Uterus (tissue), 4 donors: ENCODE data around the gene HSD17B8. TPM values are rescaled to one million over a fixed set of nuclear protein-coding genes. Genes with fewer than 3 reads are reported as not detected.
A peak's percentile ranks its signal among the peaks of the same experiment; 100 is the strongest.

Experiments
- DNase-seq, 2 donors: peaks; one replicate each; pipeline ENCODE4 v3.0.0-alpha.2; 2019 to 2020
- H3K27ac ChIP-seq, 2 donors: fragments of 200-600 bp; sonication (generic); 1 replicate in 1 of 2; 2 replicates in 1 of 2; pipeline ENCODE4 v1.5.1; 2016 to 2018
- H3K27me3 ChIP-seq, 2 donors: fragments of 200-600 bp; sonication (generic); one replicate each; pipeline ENCODE4 v1.5.1; 2018 to 2019; ENCODE audit warnings: control low read depth in 1 of 2
- H3K36me3 ChIP-seq, 2 donors: fragments of 200-600 bp; sonication (generic); one replicate each; pipeline ENCODE4 v1.5.1; 2019; ENCODE audit warnings: control low read depth in 1 of 2
- H3K4me1 ChIP-seq, 2 donors: fragments of 200-600 bp; sonication (generic); one replicate each; pipeline ENCODE4 v1.5.1; 2018 to 2019; ENCODE audit warnings: control low read depth in 1 of 2
- H3K4me3 ChIP-seq, 2 donors: fragments of 200-600 bp; sonication (generic); 1 replicate in 1 of 2; 2 replicates in 1 of 2; pipeline ENCODE4 v1.5.1; 2018 to 2019; ENCODE audit warnings: mild to moderate bottlenecking in 1 of 2
- H3K9me3 ChIP-seq, 2 donors: fragments of 200-600 bp; sonication (generic); one replicate each; pipeline ENCODE4 v1.5.1; 2019; ENCODE audit warnings: control low read depth in 1 of 2
- POLR2A ChIP-seq, 2 donors: fragments of 450-650 bp; IDR thresholded peaks; one replicate each; pipeline ENCODE4 v1.6.1; 2016; ENCODE audit warnings: antibody characterized with exemption in 2 of 2, mild to moderate bottlenecking in 1 of 2, moderate library complexity in 1 of 2
- intact Hi-C: fragments of 100-400 bp; cut with DNase I; formaldehyde crosslinking; loops from one replicate; pipeline ENCODE4 v1.15.1; 2023; ENCODE audit warnings: low total_unique reads
- total RNA-seq, 4 donors: library from RNA; depleted of rRNA in 3 of 4; stranded (reverse); fragments of >200 nt in 3 of 4; gene quantifications; one replicate each; pipeline versions ENCODE4 v1.1.0 to v1.2.4, GENCODE V29; 2014 to 2023
- TF ChIP-seq, protein P1 (sequence below), 4 experiments: fragments of 200-600 bp in 2 of 4; fragments of 450-650 bp in 2 of 4; sonication (generic) in 2 of 4; IDR thresholded peaks; one replicate each; pipeline ENCODE4 v1.5.1; 2016 to 2019; ENCODE audit warnings: antibody characterized with exemption in 4 of 4, mild to moderate bottlenecking in 2 of 4, moderate library complexity in 1 of 4
- donor health status: DM: yes; HTN: yes; CAD: no.

The HSD17B8 gene
- total RNA-seq, 4 donors from 2014 or later: 2.6 to 11.3 (median 5.8) TPM; not detected in 1

DNA sequence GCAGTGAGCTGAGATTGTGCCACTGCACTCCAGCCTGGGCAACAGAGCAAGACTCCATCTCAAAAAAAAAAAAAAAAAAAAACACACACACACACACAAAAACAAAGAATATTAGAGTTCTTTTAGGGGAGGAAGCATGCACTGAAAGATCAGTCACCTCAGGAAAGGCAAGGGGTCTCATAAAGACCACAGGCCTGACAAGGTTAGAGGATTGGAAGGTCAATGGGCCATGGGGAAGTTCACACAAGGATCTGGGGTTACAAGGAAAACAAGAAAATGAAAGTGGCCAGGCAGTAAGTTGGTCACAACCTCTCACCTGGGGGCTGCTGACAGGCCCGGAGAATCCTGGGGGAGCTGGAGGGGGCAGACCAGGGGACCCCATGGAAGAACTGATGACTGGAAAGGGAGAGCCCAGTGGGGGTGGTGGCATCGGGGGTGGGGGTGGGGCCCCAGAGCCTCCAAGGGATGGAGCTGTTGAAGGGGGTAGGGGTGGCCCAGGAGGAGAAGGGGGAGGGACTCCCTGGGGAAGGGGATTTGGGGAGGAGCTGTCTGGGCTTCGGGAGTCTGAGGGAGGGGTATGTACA is 5.5 kb upstream of the HSD17B8 start:
- intact Hi-C loops: no loop called here
- H3K4me1 ChIP-seq: peaks cover 10% of the 10 kb centered on the region in 2 donors
- DNase-seq: no peak
- no peaks in the 10 kb centered on the region for H3K36me3 ChIP-seq
- H3K9me3 ChIP-seq: no peaks in the 10 kb centered on the region
- H3K27ac ChIP-seq: peak overlapping the region in 1 of 2 donors; percentile 96
- peak overlapping the region; percentile 72 to 89 for H3K4me3 ChIP-seq
- H3K27me3 ChIP-seq: no peaks in the 10 kb centered on the region
- TF ChIP-seq, protein P1, sequence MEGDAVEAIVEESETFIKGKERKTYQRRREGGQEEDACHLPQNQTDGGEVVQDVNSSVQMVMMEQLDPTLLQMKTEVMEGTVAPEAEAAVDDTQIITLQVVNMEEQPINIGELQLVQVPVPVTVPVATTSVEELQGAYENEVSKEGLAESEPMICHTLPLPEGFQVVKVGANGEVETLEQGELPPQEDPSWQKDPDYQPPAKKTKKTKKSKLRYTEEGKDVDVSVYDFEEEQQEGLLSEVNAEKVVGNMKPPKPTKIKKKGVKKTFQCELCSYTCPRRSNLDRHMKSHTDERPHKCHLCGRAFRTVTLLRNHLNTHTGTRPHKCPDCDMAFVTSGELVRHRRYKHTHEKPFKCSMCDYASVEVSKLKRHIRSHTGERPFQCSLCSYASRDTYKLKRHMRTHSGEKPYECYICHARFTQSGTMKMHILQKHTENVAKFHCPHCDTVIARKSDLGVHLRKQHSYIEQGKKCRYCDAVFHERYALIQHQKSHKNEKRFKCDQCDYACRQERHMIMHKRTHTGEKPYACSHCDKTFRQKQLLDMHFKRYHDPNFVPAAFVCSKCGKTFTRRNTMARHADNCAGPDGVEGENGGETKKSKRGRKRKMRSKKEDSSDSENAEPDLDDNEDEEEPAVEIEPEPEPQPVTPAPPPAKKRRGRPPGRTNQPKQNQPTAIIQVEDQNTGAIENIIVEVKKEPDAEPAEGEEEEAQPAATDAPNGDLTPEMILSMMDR (IDR thresholded peaks at IDR 0.05): no peak
- TF ChIP-seq POLR2A (IDR thresholded peaks at IDR 0.05): no peak

- Histone ChIP-seq H3K36me3 (no peaks in the 10 kb centered on the region), H3K27ac (peak overlapping the region; percentile 94 to 96), H3K27me3 (no peaks in the 10 kb centered on the region), H3K4me1 (peaks cover 10% of the 10 kb centered on the region in 2 donors), H3K9me3 (no peaks in the 10 kb centered on the region), H3K4me3 (peak overlapping the region; percentile 72 to 89)
- no peak for DNase-seq
- intact Hi-C loops: loop anchor here (10.0 kb wide), 1 partner anchor 95 kb away; the partner anchor contains the start of gene RGL2
- TF ChIP-seq, protein P1 (IDR thresholded peaks at IDR 0.05): no peak
- TF ChIP-seq POLR2A (IDR thresholded peaks at IDR 0.05): no peak
Observed at GRCh38 chr6:33199687-33200218, 4.7 kb upstream of the HSD17B8 start.

DNA sequence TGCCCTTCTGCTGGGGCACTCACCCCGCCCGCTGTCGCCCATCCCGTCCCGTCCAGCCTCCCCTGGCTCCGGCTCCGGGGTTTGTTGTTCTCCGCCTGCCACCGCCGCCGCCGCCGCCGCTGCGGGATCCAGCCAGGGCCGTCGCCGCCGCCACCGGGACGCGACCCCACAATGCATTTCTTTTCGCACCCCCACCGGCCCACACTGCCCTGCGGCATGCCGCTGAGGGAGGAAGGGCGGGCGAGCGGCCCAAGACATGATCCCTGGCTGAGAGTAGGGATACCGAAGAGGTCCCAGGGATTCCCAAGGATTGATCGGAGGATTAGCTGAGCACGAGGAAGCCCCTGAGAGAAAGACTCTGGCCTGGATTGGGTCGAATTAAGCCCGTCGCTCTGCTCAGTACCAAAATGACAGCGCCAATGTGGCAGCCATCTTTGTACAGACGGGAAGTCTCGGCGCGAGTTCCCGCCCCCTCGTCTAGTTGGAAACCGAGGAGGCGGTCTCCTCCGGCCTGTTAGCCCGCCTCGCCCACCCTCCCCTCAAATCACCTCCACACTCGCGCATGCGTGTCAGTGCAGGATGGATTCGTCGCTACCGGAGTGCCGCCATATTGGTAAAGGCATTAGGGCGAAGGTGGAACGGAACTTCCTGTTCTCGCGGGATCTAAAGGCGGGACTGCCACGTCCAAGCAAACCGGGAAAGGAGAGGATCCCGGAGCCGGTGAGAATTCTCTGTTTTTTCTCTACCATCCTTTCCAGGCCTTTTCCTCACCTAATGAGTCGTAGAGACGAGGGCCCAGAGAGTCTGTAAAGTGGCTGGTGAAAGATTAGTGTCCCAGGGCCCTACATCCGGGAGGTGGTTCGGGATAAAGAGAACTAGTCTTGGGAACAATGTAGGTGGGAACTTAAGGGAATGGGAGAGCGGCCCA is 4.0 kb upstream of the HSD17B8 start, which contains the start of the genes RXRB and SLC39A7:
TSS of gene RXRB (minus strand) at position 447 of the 928 bp plus-strand sequence. CDS start at position 258, 189 bp downstream.
TSS of gene SLC39A7 (plus strand) at position 649 of the 928 bp plus-strand sequence. CDS start 379 bp downstream, outside the sequence.
- TF ChIP-seq POLR2A (IDR thresholded peaks at IDR 0.05): peak; percentile 42 to 53
- TF ChIP-seq, protein P1 (IDR thresholded peaks at IDR 0.05): peak in 1 of 4 experiments; percentile 20
- Histone ChIP-seq H3K27me3 (no peaks in the 10 kb centered on the region), H3K4me1 (peaks cover 10% of the 10 kb centered on the region in 2 donors), H3K27ac (peak within 1 kb of the TSS; percentile 94 to 96), H3K9me3 (no peaks in the 10 kb centered on the region), H3K36me3 (no peaks in the 10 kb centered on the region), H3K4me3 (peak within 1 kb of the TSS; percentile 72 to 89)
- intact Hi-C loops: loop anchor here (10.0 kb wide), 1 partner anchor 94 kb away; the partner anchor contains the start of gene RGL2
- peak; percentile 99 to 100 for DNase-seq

GRCh38 chr6:33201147-33201545 is 3.3 kb upstream of the HSD17B8 start:
- Histone ChIP-seq H3K9me3 (no peaks in the 10 kb centered on the region), H3K36me3 (no peaks in the 10 kb centered on the region), H3K4me3 (peak overlapping the region; percentile 72 to 89), H3K27ac (peak overlapping the region; percentile 94 to 96), H3K27me3 (no peaks in the 10 kb centered on the region), H3K4me1 (peaks cover 10% of the 10 kb centered on the region in 2 donors)
- intact Hi-C loops: loop anchor here (10.0 kb wide), 1 partner anchor 94 kb away; the partner anchor contains the start of gene RGL2
- TF ChIP-seq POLR2A (IDR thresholded peaks at IDR 0.05): no peak
- TF ChIP-seq, protein P1 (IDR thresholded peaks at IDR 0.05): no peak
- no peak for DNase-seq
